ENCODE data around the gene CFLAR.

The CFLAR gene

DNA sequence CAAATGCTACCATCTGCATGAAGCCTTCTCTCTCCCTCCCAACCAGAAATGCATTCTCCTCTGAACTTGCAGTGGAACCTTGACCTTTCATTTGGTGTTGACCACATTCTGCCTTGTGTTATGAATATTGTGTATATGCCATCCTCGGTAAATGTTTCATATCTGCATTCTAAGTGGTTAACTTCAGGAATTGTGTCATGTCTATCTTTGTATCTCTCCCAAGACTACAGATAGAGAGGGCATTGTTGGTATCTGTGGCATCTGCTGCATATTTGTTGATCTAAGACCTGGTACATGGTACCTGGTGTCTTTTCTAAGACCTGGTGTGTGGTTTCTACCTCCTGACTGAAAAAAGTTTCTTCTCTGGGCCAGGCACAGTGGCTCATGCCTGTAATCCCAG is 101.0 kb downstream of the CFLAR start:
- DNase-seq (ENCODE audit: low spot score): no peak

DNA sequence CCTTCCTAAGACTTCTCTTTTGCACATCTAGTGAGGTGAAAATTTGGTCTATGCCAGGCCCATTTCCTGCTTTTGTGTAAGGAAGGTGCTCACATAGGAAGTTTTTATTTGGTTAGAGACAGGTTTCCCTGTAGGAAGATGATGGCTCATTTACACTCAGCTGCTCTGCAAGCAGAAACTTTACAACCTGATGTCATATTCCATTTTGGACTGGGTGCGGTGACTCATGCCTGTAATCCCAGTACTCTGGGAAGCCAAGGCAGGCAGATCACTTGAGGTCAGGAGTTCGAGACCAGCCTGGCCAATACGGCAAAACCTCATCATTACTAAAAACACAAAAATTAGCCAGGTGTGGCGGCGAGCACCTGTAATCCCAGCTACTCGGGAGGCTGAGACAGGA is 102.8 kb downstream of the CFLAR start:
- DNase-seq (ENCODE audit: low spot score): no peak

DNA sequence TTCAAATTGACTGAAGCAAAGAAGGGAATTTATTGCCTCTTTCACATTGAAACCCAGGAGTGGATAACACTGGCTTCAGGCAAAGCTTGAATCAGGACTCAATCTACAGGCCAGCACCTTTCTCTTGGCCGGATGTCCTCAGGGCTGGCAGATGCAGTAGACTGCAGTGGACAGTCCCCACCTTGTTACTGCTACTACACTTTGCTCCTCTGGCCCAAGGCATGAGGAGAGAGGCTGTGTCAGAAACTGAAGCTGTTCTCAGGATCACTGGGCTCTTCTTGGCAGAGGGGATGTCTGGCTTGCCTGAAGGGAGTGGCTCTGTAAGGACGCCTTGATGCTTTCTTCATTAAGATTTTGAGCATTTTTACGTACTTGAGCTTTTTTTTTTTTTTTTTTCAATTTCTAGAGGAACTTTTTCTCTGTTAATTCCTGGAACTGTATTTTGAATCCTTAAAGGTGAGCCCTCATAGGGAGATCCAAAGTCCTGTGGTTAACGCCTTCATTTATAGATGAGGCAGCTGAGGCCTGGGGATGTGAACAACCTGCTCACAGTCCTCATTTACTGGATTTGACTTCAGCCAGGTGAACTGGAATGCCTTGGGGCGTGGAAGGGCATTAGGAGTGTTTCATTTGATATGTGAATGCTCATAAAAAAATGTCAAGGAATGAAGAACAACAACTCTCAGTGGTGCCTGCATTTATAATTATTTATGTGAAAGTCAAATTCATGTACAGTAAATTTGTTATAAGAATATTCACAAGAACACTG is 103.5 kb downstream of the CFLAR start:
- DNase-seq (ENCODE audit: low spot score): no peak

DNA sequence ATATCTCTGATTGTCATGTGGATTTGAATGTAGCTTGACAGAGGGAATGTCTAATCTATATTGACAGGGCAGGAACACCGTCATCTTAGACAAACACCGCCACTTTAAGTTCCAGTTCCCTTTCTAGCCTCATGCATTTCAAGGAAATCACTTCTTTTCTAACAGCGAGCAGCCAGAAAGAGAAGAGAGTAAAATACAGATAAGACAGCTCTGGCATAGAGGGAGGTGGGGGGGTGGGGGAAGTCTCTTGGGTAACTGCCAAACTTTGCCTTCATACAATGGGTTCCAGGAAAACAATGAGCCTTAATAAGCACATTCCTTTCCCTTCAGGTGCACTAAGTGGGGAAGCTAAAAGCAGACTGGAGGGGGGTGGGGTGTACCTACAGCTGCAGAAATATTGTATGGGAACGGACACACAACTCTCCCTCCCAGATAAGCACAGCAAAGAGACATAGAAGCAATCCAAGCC is 104.2 kb downstream of the CFLAR start:
- peak; percentile 43 for DNase-seq (ENCODE audit: low spot score)

DNA sequence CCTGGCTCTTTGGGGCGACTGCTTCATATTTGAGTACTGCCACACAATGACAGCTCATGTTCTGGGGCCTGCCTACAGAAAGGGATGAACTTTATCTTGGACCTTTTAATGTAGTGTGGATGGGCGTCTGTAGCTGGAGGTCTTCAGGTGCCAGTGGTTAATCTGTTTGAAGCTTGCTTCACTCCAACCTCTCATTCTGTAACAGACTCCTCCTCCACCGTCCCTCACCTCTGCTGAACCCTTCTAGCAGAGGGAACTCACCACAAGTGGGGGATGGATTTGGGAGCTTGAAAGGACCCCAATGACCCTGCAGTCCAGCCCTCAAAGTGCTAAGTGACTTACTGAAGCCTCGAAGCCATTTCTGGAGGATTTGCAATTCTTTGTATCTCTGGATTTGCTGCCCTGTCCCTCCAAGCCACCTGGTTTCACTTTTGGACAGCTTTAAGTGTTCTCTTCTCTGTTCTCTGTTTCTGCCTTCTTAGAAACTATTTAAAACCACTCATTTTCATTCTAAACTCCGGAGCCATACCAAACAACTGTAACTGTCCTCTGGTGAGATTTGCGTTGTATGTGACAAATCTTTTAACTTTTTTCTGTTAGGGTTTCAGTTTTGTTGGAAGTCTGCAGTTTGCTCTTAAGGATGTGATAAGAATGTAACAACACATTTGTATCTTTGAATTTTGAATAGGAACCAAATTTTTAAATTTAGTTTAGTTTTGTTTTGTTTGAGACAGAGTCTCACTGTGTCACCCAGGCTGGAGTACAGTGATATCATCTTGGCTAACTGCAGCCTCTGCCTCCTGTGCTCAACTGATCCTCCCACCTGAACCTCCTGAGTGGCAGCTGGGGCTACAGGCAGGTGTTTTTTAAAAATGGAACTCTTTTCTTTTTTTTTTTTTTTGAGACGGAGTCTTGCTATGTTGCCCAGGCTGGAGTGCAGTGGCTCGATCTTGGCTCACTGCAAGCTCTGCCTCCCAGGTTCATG is 107.4 kb downstream of the CFLAR start:
- no peak for DNase-seq (ENCODE audit: low spot score)

Measured in hematopoietic multipotent progenitor cell treated with erythropoietin and hydrocortisone succinate and interleukin-3 and kit ligand, for 15 days (in vitro differentiated cells).